Measurements from ENCODE around the gene GNA14. TPM values are rescaled to one million over a fixed set of nuclear protein-coding genes. Genes with fewer than 3 reads are reported as not detected.
"Not testable (repeated sequence)": the region's sequence is repeated elsewhere in the genome, so short reads cannot be mapped to it uniquely, and the experiment has no call there.

Gene GNA14
- total RNA-seq, 2 experiments from 2014 or later: 0.11 to 0.54 TPM

DNA sequence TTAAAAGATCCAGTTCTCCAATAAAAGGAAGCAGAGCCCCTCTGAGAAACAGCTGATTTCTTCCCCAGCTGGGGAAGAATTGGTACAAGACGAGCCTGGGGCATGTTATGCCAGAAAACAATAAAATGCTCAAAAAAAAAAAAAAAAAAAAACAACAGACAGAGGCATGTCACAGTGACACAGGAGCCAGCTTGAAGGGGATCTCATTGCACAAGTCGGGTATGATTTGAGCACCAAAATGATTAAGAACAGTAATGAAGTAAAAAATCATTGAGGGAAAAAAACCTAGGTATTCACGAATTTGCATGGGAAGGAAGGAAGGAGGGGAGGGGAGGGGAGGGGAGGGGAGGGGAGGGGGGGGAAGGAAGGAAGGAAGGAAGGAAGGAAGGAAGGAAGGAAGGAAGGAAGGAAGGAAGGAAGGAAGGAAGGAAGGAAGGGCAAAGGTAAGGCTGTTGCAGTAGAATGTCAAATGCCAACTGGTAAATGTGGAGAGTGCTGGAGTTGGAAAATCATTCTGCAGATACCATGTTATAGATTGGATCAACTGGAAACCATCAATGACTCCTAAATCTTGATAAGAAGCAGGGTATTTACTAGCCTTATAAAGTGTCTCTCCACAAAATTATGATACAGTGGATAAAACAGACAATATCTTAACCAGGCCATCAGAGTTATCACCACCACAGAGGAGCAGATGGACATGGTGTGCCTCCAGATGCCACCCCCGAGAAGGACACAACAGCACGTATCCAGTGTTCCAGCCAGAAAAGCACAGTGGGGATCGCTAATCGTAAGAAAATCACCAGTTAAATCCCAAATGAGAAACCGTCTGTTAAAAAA, 7.2 kb downstream of the GNA14 start:
- DNase-seq (no peak), ATAC-seq (no peak)
- Mint-ChIP-seq H3K36me3 (ENCODE audit: low read depth) (no peaks in the 10 kb centered on the region), H3K27ac (no peak overlapping the region), H3K27me3 (peaks cover 14% of the 10 kb centered on the region), H3K4me1 (no peaks in the 10 kb centered on the region), H3K4me3 (no peak overlapping the region), H3K9me3 (ENCODE audit: low read depth) (no peaks in the 10 kb centered on the region)
- ChIA-PET CTCF (no interaction called here), POLR2A (interaction anchor here (0.6 kb wide), 1 partner anchor 21 kb away, joined by 6 read pairs; no protein-coding TSS in a partner anchor)
- intact Hi-C loops (cut with DNase I, micrococcal nuclease): no loop called here

DNA sequence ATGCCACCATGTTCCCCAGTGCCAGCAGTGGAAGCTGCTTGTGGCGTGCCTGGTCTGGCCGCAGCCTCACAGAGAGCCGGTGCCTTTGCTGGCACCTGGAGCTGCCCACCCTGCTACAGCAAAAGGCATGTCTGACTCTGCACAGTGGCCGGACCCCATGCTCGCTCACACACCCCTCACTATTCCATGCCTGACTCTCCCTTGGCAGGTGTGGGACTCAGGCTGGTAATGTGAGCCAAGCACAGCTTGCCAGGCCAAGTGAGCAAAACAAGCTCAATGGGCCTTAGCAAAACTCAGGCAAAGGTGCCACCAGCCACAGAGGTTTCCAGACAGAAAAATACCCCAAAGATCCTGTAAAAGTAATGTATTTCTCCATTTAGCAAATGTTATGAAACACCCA, 15.5 kb downstream of the GNA14 start:
- Mint-ChIP-seq H3K4me3 (no peak overlapping the region), H3K4me1 (no peaks in the 10 kb centered on the region), H3K36me3 (ENCODE audit: low read depth) (no peaks in the 10 kb centered on the region), H3K27ac (no peak overlapping the region), H3K27me3 (no peaks in the 10 kb centered on the region), H3K9me3 (ENCODE audit: low read depth) (peaks cover 2% of the 10 kb centered on the region)
- DNase-seq (no peak), ATAC-seq (no peak)
- ChIA-PET CTCF (no interaction called here), POLR2A (no interaction called here)
- intact Hi-C loops (cut with DNase I, micrococcal nuclease): no loop called here

DNA sequence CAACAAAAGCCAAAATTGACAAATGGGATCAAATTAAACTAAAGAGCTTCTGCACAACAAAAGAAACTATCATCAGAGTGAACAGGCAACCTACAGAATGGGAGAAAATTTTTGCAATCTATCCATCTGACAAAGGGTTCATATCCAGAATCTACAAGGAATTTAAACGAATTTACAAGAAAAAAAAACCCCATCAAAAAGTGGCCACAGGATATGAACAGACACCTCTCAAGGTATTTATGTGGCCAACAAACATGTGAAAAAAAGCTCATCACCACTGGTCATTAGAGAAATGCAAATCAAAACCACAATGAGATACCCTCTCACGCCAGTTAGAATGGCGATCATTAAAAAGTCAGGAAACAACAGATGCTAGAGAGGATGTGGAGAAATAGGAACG, 19.3 kb downstream of the GNA14 start:
- H3K27ac Mint-ChIP-seq; H3K27me3 Mint-ChIP-seq; ATAC-seq; H3K36me3 Mint-ChIP-seq (ENCODE audit: low read depth); H3K4me1 Mint-ChIP-seq; POLR2A ChIA-PET; DNase-seq; H3K4me3 Mint-ChIP-seq; intact Hi-C loops (cut with DNase I, micrococcal nuclease): not testable (repeated sequence)
- CTCF ChIA-PET: interaction anchor here (0.6 kb wide), 1 partner anchor 681 kb away, joined by 4 read pairs; no protein-coding TSS in a partner anchor
- peaks cover 12% of the 10 kb centered on the region for H3K9me3 Mint-ChIP-seq (ENCODE audit: low read depth)

DNA sequence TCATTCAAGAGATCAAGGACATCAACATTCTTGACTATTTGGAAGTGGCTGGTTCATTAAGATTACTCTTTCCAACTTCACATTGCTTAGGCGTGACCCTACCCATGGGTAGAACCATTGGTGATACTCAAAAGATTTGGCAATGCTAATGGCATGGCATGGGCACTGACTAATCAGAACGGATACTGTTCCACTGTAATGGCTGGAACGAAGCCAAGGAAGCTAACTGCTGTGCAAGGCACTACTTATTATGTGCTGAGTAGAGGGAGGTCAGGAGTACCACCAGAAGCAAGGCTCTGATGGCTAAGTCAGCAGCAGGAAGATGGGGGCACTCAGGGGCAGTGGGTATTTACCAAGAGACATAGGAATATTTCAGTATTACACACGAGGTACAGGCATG, 31.9 kb downstream of the GNA14 start:
- ATAC-seq: no peak
- ChIA-PET CTCF (no interaction called here), POLR2A (no interaction called here)
- no peaks in the 10 kb centered on the region for H3K36me3 Mint-ChIP-seq (ENCODE audit: low read depth)
- peaks cover 2% of the 10 kb centered on the region for H3K27me3 Mint-ChIP-seq
- no peaks in the 10 kb centered on the region for H3K9me3 Mint-ChIP-seq (ENCODE audit: low read depth)
- intact Hi-C loops (cut with DNase I, micrococcal nuclease): no loop called here
- H3K4me3 Mint-ChIP-seq: no peak overlapping the region
- no peaks in the 10 kb centered on the region for H3K4me1 Mint-ChIP-seq
- no peak for DNase-seq
- H3K27ac Mint-ChIP-seq: no peak overlapping the region

GRCh38 chr9:77614645-77615044, 33.5 kb downstream of the GNA14 start:
- no peaks in the 10 kb centered on the region for H3K4me1 Mint-ChIP-seq
- CTCF ChIA-PET: interaction anchor here (0.7 kb wide), 1 partner anchor 9 kb away, joined by 3 read pairs; no protein-coding TSS in a partner anchor
- POLR2A ChIA-PET: interaction anchor here (0.7 kb wide), 1 partner anchor 115 kb away, joined by 5 read pairs; no protein-coding TSS in a partner anchor
- H3K36me3 Mint-ChIP-seq (ENCODE audit: low read depth): no peaks in the 10 kb centered on the region
- H3K9me3 Mint-ChIP-seq (ENCODE audit: low read depth): no peaks in the 10 kb centered on the region
- ATAC-seq: no peak
- no peak overlapping the region for H3K27ac Mint-ChIP-seq
- H3K4me3 Mint-ChIP-seq: no peak overlapping the region
- intact Hi-C loops (cut with DNase I, micrococcal nuclease): no loop called here
- DNase-seq: no peak
- H3K27me3 Mint-ChIP-seq: peaks cover 4% of the 10 kb centered on the region

- H3K36me3 Mint-ChIP-seq (ENCODE audit: low read depth): no peaks in the 10 kb centered on the region
- no peak overlapping the region for H3K4me3 Mint-ChIP-seq
- no peaks in the 10 kb centered on the region for H3K4me1 Mint-ChIP-seq
- ATAC-seq (no peak), DNase-seq (no peak)
- POLR2A ChIA-PET: no interaction called here
- peaks cover 2% of the 10 kb centered on the region for H3K9me3 Mint-ChIP-seq (ENCODE audit: low read depth)
- no peak overlapping the region for H3K27ac Mint-ChIP-seq
- CTCF ChIA-PET: no interaction called here
- intact Hi-C loops (cut with DNase I, micrococcal nuclease): no loop called here
- peaks cover 7% of the 10 kb centered on the region for H3K27me3 Mint-ChIP-seq
These were observed 41.6 kb downstream of the GNA14 start for GRCh38 chr9:77606526-77606925.

- Mint-ChIP-seq H3K4me3 (no peak overlapping the region), H3K9me3 (ENCODE audit: low read depth) (peaks cover 2% of the 10 kb centered on the region), H3K4me1 (no peaks in the 10 kb centered on the region), H3K27ac (no peak overlapping the region), H3K36me3 (ENCODE audit: low read depth) (no peaks in the 10 kb centered on the region), H3K27me3 (peaks cover 7% of the 10 kb centered on the region)
- CTCF ChIA-PET: no interaction called here
- intact Hi-C loops (cut with DNase I, micrococcal nuclease): no loop called here
- no peak for ATAC-seq
- DNase-seq: no peak
- POLR2A ChIA-PET: no interaction called here
These were observed 42.5 kb downstream of the GNA14 start for GRCh38 chr9:77605449-77606220.

- H3K4me1 Mint-ChIP-seq: no peaks in the 10 kb centered on the region
- no peak overlapping the region for H3K4me3 Mint-ChIP-seq
- H3K27me3 Mint-ChIP-seq: peaks cover 5% of the 10 kb centered on the region
- peaks cover 2% of the 10 kb centered on the region for H3K9me3 Mint-ChIP-seq (ENCODE audit: low read depth)
- H3K36me3 Mint-ChIP-seq (ENCODE audit: low read depth): no peaks in the 10 kb centered on the region
- no peak overlapping the region for H3K27ac Mint-ChIP-seq
- ATAC-seq (no peak), DNase-seq (no peak)
- ChIA-PET POLR2A (no interaction called here), CTCF (interaction anchor here (0.6 kb wide), 1 partner anchor 201 kb away, joined by 3 read pairs; no protein-coding TSS in a partner anchor)
- intact Hi-C loops (cut with DNase I, micrococcal nuclease): no loop called here
These were observed 43.8 kb downstream of the GNA14 start for GRCh38 chr9:77604316-77604715.

- H3K36me3 Mint-ChIP-seq (ENCODE audit: low read depth): no peaks in the 10 kb centered on the region
- CTCF ChIA-PET: interaction anchor here (0.7 kb wide), 2 partner anchors 54 to 565 kb away, joined by 3 read pairs; no protein-coding TSS in a partner anchor
- no peak overlapping the region for H3K4me3 Mint-ChIP-seq
- H3K9me3 Mint-ChIP-seq (ENCODE audit: low read depth): no peaks in the 10 kb centered on the region
- POLR2A ChIA-PET: interaction anchor here (0.6 kb wide), 1 partner anchor 519 kb away, joined by 3 read pairs; no protein-coding TSS in a partner anchor
- no peaks in the 10 kb centered on the region for H3K4me1 Mint-ChIP-seq
- no peak for DNase-seq
- H3K27me3 Mint-ChIP-seq: no peaks in the 10 kb centered on the region
- intact Hi-C loops (cut with DNase I, micrococcal nuclease): no loop called here
- H3K27ac Mint-ChIP-seq: no peak overlapping the region
- no peak for ATAC-seq
These were observed 45.3 kb downstream of the GNA14 start for GRCh38 chr9:77602852-77603251.

GRCh38 chr9:77601476-77602099, 46.5 kb downstream of the GNA14 start:
- DNase-seq (no peak), ATAC-seq (no peak)

DNA sequence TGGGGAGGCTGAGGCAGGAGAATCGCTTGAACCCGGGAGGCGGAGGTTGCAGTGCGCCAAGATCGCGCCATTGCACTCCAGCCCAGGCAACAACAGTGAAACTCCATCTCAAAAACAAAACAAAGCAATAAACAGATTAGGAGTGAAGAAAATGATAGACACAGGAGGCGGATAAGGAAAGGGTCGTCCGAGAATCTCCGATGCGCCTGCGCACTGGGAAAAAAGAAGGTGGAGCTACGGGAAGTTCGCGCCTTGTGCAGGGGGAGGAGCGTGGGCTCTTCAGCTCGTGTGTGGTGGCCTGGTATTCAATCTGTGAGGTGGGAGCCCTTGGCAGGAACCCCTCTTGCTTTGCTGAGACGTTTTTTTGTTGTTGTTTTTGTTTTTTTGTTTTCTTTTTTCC, 47.3 kb downstream of the GNA14 start:
- no peaks in the 10 kb centered on the region for H3K27me3 Mint-ChIP-seq
- no peaks in the 10 kb centered on the region for H3K36me3 Mint-ChIP-seq (ENCODE audit: low read depth)
- ATAC-seq (no peak), DNase-seq (no peak)
- no peak overlapping the region for H3K4me3 Mint-ChIP-seq
- no peaks in the 10 kb centered on the region for H3K9me3 Mint-ChIP-seq (ENCODE audit: low read depth)
- intact Hi-C loops (cut with DNase I, micrococcal nuclease): no loop called here
- no peak overlapping the region for H3K27ac Mint-ChIP-seq
- POLR2A ChIA-PET: no interaction called here
- CTCF ChIA-PET: no interaction called here
- H3K4me1 Mint-ChIP-seq: peaks cover 1% of the 10 kb centered on the region

More at GRCh38 chr9:77601476-77602099, 46.5 kb downstream of the GNA14 start:
- ChIA-PET CTCF (no interaction called here), POLR2A (no interaction called here)
- Mint-ChIP-seq H3K9me3 (ENCODE audit: low read depth) (no peaks in the 10 kb centered on the region), H3K4me3 (no peak overlapping the region), H3K36me3 (ENCODE audit: low read depth) (no peaks in the 10 kb centered on the region), H3K27ac (no peak overlapping the region), H3K4me1 (no peaks in the 10 kb centered on the region), H3K27me3 (no peaks in the 10 kb centered on the region)
- intact Hi-C loops (cut with DNase I, micrococcal nuclease): no loop called here
